ENCODE data around the gene STT3B. TPM values are rescaled to one million over a fixed set of nuclear protein-coding genes. Genes with fewer than 3 reads are reported as not detected.

Gene STT3B
- total RNA-seq, 1 donor from 2014 or later, result 82.1 TPM

DNA sequence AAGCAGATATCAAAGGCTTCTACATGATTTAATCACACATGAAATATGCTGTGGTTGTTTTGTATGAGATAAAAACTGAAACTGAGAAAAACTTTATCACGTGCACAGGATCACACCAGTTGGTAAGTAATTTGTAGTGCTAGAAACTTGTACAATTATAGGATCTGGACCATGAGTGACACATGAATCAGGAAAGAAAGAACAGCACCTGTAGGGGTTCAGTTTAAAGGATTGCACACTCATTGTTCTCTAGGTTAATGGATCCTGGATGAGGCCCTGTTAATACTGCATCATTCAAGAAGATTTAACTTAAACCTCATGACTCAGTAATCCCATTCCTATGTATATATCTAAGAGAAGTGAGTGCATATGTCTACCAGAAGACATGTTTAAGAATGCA, 87.9 kb downstream of the STT3B start:
- Histone ChIP-seq H3K36me3 (peaks cover 58% of the 10 kb centered on the region), H3K4me3 (no peak overlapping the region), H3K27me3 (ENCODE audit: low read depth) (no peaks in the 10 kb centered on the region), H3K4me1 (peaks cover 13% of the 10 kb centered on the region), H3K9me3 (replicated peaks) (no peaks in the 10 kb centered on the region), H3K27ac (replicated peaks) (no peak overlapping the region)
- DNase-seq, result no peak
- intact Hi-C loops (cut with micrococcal nuclease), result no loop called here
- TF ChIP-seq, protein P1, sequence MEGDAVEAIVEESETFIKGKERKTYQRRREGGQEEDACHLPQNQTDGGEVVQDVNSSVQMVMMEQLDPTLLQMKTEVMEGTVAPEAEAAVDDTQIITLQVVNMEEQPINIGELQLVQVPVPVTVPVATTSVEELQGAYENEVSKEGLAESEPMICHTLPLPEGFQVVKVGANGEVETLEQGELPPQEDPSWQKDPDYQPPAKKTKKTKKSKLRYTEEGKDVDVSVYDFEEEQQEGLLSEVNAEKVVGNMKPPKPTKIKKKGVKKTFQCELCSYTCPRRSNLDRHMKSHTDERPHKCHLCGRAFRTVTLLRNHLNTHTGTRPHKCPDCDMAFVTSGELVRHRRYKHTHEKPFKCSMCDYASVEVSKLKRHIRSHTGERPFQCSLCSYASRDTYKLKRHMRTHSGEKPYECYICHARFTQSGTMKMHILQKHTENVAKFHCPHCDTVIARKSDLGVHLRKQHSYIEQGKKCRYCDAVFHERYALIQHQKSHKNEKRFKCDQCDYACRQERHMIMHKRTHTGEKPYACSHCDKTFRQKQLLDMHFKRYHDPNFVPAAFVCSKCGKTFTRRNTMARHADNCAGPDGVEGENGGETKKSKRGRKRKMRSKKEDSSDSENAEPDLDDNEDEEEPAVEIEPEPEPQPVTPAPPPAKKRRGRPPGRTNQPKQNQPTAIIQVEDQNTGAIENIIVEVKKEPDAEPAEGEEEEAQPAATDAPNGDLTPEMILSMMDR (IDR thresholded peaks at IDR 0.05; ENCODE audit: borderline replicate concordance), result no peak

DNA sequence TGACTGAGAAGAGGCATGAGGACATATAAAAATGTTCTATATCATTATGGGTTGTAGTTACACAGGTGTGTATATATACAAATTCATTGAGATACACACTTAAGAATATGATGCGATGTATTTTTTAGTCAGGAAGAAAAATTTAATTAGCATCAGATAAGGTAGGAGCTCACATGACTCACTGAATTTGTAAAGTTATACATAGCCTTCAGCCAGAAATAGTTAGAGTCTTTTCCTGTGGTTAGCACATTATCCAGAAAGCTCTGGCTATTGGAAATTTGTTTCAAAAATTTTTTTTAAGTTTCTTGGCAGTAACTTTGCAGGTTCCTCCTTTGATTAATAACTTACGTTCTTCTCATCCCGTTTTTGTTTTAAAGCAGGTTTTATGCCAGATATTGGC, 88.6 kb downstream of the STT3B start:
- no peaks in the 10 kb centered on the region for H3K9me3 ChIP-seq (replicated peaks)
- no peaks in the 10 kb centered on the region for H3K27me3 ChIP-seq (ENCODE audit: low read depth)
- no peak overlapping the region for H3K27ac ChIP-seq (replicated peaks)
- H3K4me1 ChIP-seq, result peaks cover 7% of the 10 kb centered on the region
- intact Hi-C loops (cut with micrococcal nuclease), result no loop called here
- no peak overlapping the region for H3K4me3 ChIP-seq
- TF ChIP-seq, protein P1 (IDR thresholded peaks at IDR 0.05; ENCODE audit: borderline replicate concordance), result no peak
- DNase-seq, result no peak
- H3K36me3 ChIP-seq, result peaks cover 63% of the 10 kb centered on the region

DNA sequence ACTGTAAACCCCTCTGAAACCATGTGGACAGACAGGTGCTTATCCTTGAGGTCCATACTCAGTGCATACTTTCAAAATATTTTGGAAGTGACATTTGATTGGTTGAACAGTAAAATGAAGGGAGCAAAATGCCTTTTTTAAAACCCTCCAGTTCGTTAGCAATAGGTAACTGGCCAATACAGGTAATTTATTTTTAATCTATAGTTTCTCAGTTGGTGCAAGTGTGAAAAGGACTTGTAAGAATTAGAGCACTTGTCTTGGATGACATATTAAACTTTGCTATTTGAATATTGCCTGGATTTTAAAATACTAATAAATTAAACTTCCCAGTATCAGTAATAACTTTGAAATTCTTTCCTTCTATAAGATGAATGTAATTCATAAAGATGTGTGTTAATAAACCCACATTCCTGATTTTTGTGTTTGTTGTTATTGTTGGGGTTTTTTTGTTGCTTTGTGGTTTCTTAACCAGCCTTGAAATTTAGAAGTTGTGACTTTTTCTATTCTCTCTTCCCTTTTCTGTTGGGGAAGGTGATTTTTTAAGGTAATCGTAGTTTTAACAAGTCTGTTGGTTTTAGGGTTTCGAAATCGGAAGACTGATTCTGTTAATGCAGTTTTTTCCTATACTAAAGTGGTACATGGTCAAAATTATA, 90.0 kb downstream of the STT3B start:
- Histone ChIP-seq H3K9me3 (replicated peaks) (no peaks in the 10 kb centered on the region), H3K27ac (replicated peaks) (no peak overlapping the region), H3K27me3 (ENCODE audit: low read depth) (no peaks in the 10 kb centered on the region), H3K4me3 (no peak overlapping the region), H3K4me1 (no peaks in the 10 kb centered on the region), H3K36me3 (peaks cover 75% of the 10 kb centered on the region)
- TF ChIP-seq, protein P1 (IDR thresholded peaks at IDR 0.05; ENCODE audit: borderline replicate concordance), result no peak
- intact Hi-C loops (cut with micrococcal nuclease), result no loop called here
- no peak for DNase-seq

DNA sequence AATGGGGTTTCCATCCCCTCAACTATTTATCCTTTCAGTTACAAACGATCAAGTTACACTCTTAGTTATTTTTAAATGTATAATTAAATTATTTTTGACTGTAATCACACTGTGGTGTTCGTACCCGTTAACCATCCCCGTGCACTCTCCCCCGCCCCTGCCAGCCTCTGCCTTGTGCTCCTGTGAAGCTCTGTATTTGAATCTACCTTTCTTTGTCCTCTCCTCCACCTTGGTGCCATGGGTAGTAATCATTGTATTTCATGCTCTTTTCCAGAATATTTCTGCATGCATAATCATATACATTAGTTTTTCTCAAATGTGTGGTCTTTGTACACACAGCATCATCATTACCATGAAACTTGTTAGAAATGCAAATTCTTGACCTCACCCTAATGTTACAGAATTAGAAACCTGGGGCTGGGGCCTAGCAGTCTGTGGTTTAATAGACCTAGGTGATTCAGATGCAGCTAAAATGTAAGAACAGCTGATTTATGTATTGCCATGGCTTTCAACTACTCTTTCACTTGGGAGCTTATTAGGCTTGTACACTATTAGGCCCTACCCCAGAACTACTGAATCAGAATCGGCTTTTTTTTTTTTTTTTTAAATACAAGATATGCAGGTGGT, 91.5 kb downstream of the STT3B start:
- peaks cover 66% of the 10 kb centered on the region for H3K36me3 ChIP-seq
- no peak for DNase-seq
- TF ChIP-seq, protein P1 (IDR thresholded peaks at IDR 0.05; ENCODE audit: borderline replicate concordance), result no peak
- H3K27ac ChIP-seq (replicated peaks), result no peak overlapping the region
- H3K27me3 ChIP-seq (ENCODE audit: low read depth), result no peaks in the 10 kb centered on the region
- no peaks in the 10 kb centered on the region for H3K4me1 ChIP-seq
- intact Hi-C loops (cut with micrococcal nuclease), result no loop called here
- H3K9me3 ChIP-seq (replicated peaks), result no peaks in the 10 kb centered on the region
- H3K4me3 ChIP-seq, result no peak overlapping the region

DNA sequence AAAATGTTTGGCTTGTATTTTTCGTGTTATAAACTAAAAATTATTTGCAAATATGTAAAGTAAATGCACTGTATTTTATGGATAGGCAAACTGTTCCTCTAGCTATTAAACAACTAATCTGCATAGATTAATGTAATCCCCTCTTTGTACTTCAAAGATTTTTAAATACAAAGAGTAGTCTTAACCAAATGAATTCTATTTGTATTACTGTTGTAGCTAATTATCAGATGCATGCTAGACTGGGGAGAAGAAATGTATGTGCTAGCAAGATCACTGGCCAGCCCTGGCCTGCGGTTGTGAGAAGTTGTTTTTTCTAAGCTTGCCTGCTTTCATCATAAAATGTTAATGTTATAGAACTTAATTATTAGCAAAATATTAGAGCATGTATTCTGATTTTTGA, 92.6 kb downstream of the STT3B start:
- DNase-seq, result no peak
- Histone ChIP-seq H3K4me1 (no peaks in the 10 kb centered on the region), H3K27me3 (ENCODE audit: low read depth) (no peaks in the 10 kb centered on the region), H3K4me3 (no peak overlapping the region), H3K9me3 (replicated peaks) (no peaks in the 10 kb centered on the region), H3K36me3 (peaks cover 64% of the 10 kb centered on the region), H3K27ac (replicated peaks) (no peak overlapping the region)
- TF ChIP-seq, protein P1 (IDR thresholded peaks at IDR 0.05; ENCODE audit: borderline replicate concordance), result no peak
- intact Hi-C loops (cut with micrococcal nuclease), result no loop called here
